Psoas muscle (tissue), 8 donors: ENCODE results near the gene FAR1. TPM values are rescaled to one million over a fixed set of nuclear protein-coding genes. Genes with fewer than 3 reads are reported as not detected.
A peak's percentile ranks its signal among the peaks of the same experiment; 100 is the strongest.

Experiments used
- ATAC-seq, 4 donors: fragments of 200-7000 bp; cut with Tn5 transposase; one replicate each; pipeline ENCODE4 v1.9.1; 2020; ENCODE audit warnings: moderate library complexity in 3 of 4, mild to moderate bottlenecking in 2 of 4
- DNase-seq, 2 donors: peaks; one replicate each; pipeline ENCODE4 v3.0.0-alpha.2; 2020
- H3K27ac ChIP-seq: fragments of 200-600 bp; one replicate; pipeline ENCODE4 v1.8.0; 2022
- H3K27me3 ChIP-seq, 3 donors: fragments of 200-600 bp in 1 of 3; one replicate each; pipeline versions ENCODE4 v1.6.1 to v1.8.0; 2013 to 2022; ENCODE audit warnings: low read length in 2 of 3, mild to moderate bottlenecking in 2 of 3, moderate library complexity in 1 of 3; ENCODE audit not compliant: insufficient read depth in 3 of 3
- H3K36me3 ChIP-seq, 2 donors: fragments of 200-600 bp in 1 of 2; one replicate each; pipeline versions ENCODE4 v1.6.1 to v1.8.0; 2013 to 2022; ENCODE audit warnings: low read depth in 1 of 2, mild to moderate bottlenecking in 1 of 2, moderate library complexity in 1 of 2; ENCODE audit not compliant: insufficient read depth in 1 of 2
- H3K4me1 ChIP-seq: fragments of 200-600 bp; one replicate; pipeline ENCODE4 v1.8.0; 2022
- H3K4me3 ChIP-seq: fragments of 200-600 bp; one replicate; pipeline ENCODE4 v1.8.0; 2022; ENCODE audit warnings: mild to moderate bottlenecking
- H3K9me3 ChIP-seq: fragments of 200-600 bp; one replicate; pipeline ENCODE4 v1.8.0; 2022
- CTCF ChIP-seq: fragments of 200-600 bp; IDR thresholded peaks from one replicate; pipeline ENCODE4 v1.8.0; 2022; ENCODE audit warnings: antibody characterized with exemption
- WGBS, 3 donors: extraction: QIAGEN DNeasy Blood & Tissue Kit; methylation state at CpG; one replicate each; pipeline versions ENCODE4 v1.1.6 to v1.1.7; 2013; 5-methylcytosine and 5-hydroxymethylcytosine counted together
- intact Hi-C, 2 donors: fragments of 100-400 bp; cut with DNase I; formaldehyde crosslinking; loops; one replicate each; pipeline versions ENCODE4 v1.11.0 to v1.14.2; 2022
- polyA plus RNA-seq, 3 donors: library from polyadenylated mRNA; stranded (reverse); fragments of 200-250 nt; gene quantifications; one replicate each; pipeline ENCODE4 v1.2.3, GENCODE V29; 2013
- total RNA-seq, 4 donors: library from RNA; stranded (reverse); fragmentation: NEBNext Ultra II Directional in 2 of 4; extraction: Animal tissue kit (Norgen Biotek cat#: 25700) in 2 of 4; gene quantifications; one replicate each; pipeline versions ENCODE4 v1.2.1 to v1.2.4, GENCODE V29; 2021 to 2023
- donor health status: healthy with polysubstance abuse.
- donor health status: DM: no; HTN: no; CAD: no; lungs with moderate emphysema.
- donor health status: Bipolar disorder and iron deficiency.
- donor health status: healthy.
- donor health status: DM: yes; HTN: yes; CAD: no.
- donor health status: DM: no; HTN: no; CAD: no.
- donor health status: DM: no; HTN: no; CAD: no.
- donor health status: DM: yes; HTN: yes; CAD: no.

The FAR1 gene
- total and polyA plus RNA-seq, 7 donors, result 10.2 to 35.4 (median 23.8) TPM

- Histone ChIP-seq H3K4me1 (peaks cover 6% of the 10 kb centered on the region), H3K27me3 (no peaks in the 10 kb centered on the region), H3K9me3 (no peaks in the 10 kb centered on the region), H3K4me3 (no peak overlapping the region), H3K27ac (no peak overlapping the region), H3K36me3 (peaks cover 0 to 22% of the 10 kb centered on the region in 2 donors)
- no peak for ATAC-seq
- 51 to 68% (median 53%) methylated on average over 3 of the region's 3 CpGs for WGBS, 3 donors
- DNase-seq, result no peak
- TF ChIP-seq CTCF, result no peak
- intact Hi-C loops, result no loop called here
Measured at GRCh38 chr11:13692172-13692571, 23.7 kb downstream of the FAR1 start.

GRCh38 chr11:13694115-13694514, 25.6 kb downstream of the FAR1 start:
- H3K27me3 ChIP-seq, result no peaks in the 10 kb centered on the region
- peaks cover 0 to 22% of the 10 kb centered on the region in 2 donors for H3K36me3 ChIP-seq
- ATAC-seq (peak in 1 of 4 donors; percentile 69), DNase-seq (no peak)
- TF ChIP-seq CTCF, result no peak
- 40 to 62% (median 48%) methylated on average over 4 of the region's 4 CpGs for WGBS, 3 donors
- H3K9me3 ChIP-seq, result no peaks in the 10 kb centered on the region
- intact Hi-C loops, result no loop called here
- H3K4me3 ChIP-seq, result no peak overlapping the region
- no peak overlapping the region for H3K27ac ChIP-seq
- H3K4me1 ChIP-seq, result peaks cover 6% of the 10 kb centered on the region

GRCh38 chr11:13695886-13696285, 27.4 kb downstream of the FAR1 start:
- Histone ChIP-seq H3K27ac (no peak overlapping the region), H3K4me3 (no peak overlapping the region), H3K27me3 (no peaks in the 10 kb centered on the region), H3K9me3 (no peaks in the 10 kb centered on the region), H3K4me1 (peaks cover 6% of the 10 kb centered on the region), H3K36me3 (peaks cover 0 to 22% of the 10 kb centered on the region in 2 donors)
- TF ChIP-seq CTCF, result no peak
- ATAC-seq, result no peak
- DNase-seq, result no peak
- intact Hi-C loops, result no loop called here

GRCh38 chr11:13697710-13698109, 29.2 kb downstream of the FAR1 start:
- intact Hi-C loops, result no loop called here
- H3K36me3 ChIP-seq, result peaks cover 0 to 36% of the 10 kb centered on the region in 2 donors
- ATAC-seq, result no peak

More at GRCh38 chr11:13697710-13698109, 29.2 kb downstream of the FAR1 start:
- no peak for TF ChIP-seq CTCF
- DNase-seq, result no peak
- Histone ChIP-seq H3K4me1 (peaks cover 6% of the 10 kb centered on the region), H3K9me3 (no peaks in the 10 kb centered on the region), H3K4me3 (no peak overlapping the region), H3K27ac (no peak overlapping the region), H3K27me3 (no peaks in the 10 kb centered on the region)
- 90 to 100% (median 99%) methylated on average over 1 of the region's 1 CpG for WGBS, 3 donors
